HEK293T (cell line): ENCODE measurements around the gene PRIM2.
"Not testable (repeated sequence)": the region's sequence is repeated elsewhere in the genome, so short reads cannot be mapped to it uniquely, and the experiment has no call there.

Experiments
- CTCF ChIA-PET: fragments of 350-600 bp; formaldehyde crosslinking; extraction: SDS; loops from one replicate; lab custom pipeline; 2021; ENCODE audit warnings: antibody characterized with exemption, inconsistent platforms; lab: Yijun Ruan, JAX
- POLR2A ChIA-PET: fragments of 350-600 bp; formaldehyde crosslinking; extraction: SDS; loops from one replicate; lab custom pipeline; 2020; ENCODE audit warnings: antibody characterized with exemption, inconsistent platforms; lab: Yijun Ruan, JAX
- DNase-seq: peaks from one replicate; pipeline ENCODE4 v3.0.0; 2012; ENCODE audit warnings: mixed read lengths; ENCODE audit errors: extremely low spot score

PRIM2 gene

DNA sequence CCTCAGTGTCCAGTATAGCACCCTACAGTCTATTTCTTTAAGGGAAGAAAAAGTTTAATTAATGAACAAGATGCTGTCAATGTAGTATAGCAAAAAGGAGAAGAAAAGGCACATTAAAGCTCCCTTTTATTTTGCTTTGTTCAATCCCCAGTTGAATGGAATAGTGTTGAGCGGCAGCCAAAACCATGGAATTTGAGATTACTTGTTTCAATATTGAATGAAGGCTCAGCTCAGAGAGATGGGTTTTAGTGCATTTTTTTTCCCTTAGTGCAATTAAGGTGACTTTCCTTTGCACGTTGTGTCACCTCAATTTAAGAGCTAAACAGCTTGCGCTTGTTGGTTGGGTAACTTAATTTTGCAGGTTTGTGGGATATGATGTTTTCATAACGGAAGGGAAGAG is 254.7 kb downstream of the PRIM2 start:
- DNase-seq, CTCF ChIA-PET, POLR2A ChIA-PET: not testable (repeated sequence)

DNA sequence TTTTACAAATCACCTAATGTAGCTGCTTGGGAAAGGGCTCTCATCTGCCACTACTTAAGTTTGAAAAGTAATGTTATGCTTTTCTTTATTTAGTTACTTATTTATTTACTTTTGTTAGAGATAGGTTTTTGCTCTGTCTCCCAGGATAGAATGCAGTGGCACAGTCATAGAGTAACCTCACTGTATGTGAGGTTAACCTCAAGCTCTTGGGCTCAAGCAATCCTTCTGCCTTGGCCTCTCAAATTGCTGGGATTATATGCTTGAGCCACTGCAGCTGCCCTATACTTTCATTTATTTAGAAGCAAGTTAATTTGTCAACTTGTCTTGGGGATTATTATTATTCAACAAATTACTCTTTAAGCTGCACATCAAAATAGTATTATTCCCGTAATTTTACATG is 255.4 kb downstream of the PRIM2 start:
- DNase-seq, CTCF ChIA-PET: not testable (repeated sequence)

DNA sequence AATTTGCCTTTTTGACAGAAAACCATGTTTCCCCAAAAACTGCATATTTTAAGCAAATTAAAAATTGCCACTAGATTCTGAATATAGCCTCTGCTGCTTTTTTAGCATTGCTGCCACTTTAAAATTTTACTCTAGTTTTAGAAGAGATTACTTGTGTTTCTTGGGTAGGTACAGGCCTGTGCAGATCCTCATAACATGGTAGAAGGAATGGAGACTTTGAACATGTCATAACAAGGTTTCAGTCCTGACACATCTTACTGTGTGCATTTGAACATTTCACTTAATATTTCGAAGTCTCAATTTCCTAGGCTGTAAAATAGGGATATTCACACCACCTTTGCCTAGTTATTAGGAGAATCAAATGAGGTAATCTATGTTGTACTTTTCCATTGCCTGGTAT is 259.6 kb downstream of the PRIM2 start:
- CTCF ChIA-PET, DNase-seq, POLR2A ChIA-PET: not testable (repeated sequence)

More for the DNA sequence above, 255.4 kb downstream of the PRIM2 start:
- POLR2A ChIA-PET: not testable (repeated sequence)

DNA sequence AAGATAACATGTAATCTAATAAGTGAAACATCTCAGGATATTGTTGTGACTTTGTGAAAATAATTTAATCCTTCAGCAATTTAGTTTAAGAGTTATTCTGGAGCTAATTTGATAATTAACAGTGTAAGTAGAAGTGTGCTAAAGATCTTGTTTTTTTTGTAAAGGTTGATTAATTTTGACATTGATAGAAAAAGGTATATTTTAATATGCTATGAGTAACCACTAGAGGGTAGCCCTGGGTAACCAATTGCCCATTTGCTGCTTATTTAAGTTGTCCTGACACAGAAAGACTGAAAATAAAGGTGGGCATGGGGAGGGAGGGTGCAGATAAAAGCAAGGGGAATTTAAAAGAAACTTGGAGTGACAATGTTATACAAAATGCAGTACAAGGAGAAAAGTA is 262.1 kb downstream of the PRIM2 start:
- CTCF ChIA-PET, POLR2A ChIA-PET, DNase-seq: not testable (repeated sequence)

DNA sequence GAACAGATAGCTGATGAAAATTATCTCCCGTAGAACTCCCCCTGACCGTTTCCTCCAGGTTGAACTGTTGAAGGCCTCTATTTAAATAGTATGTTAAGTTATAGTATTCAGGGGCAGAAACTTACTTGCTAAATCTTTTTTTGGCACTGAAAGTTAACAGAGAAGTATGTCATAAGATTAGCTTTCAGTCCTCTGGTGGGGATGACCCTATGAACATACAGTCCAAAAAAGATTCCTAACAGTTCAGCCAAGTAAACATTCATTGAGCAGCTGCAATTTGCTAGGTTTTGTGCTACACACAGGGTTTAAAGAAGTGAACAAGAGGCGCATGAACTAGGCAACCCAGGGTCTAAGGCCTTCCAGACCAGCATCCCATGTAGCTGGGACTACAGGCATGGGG is 264.2 kb downstream of the PRIM2 start:
- DNase-seq, CTCF ChIA-PET, POLR2A ChIA-PET: not testable (repeated sequence)

DNA sequence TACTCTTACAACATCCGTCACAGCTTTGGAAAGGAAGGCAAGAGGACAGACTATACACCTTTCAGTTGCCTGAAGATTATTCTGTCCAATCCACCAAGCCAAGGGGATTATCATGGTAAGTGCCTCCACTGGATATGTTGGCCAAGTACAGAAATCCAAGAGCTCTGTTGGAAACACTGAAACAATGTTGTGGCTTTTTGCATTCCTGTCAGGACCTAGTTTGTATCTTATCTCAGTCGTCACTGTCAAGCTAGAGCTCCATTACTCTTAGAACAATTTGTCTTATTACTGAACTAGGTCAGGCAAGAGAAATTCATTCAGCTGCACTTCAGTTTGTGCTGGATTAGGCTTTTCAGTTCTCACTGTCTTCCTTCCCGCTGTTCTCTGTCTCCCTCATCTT is 283.7 kb downstream of the PRIM2 start:
- DNase-seq, CTCF ChIA-PET, POLR2A ChIA-PET: not testable (repeated sequence)

DNA sequence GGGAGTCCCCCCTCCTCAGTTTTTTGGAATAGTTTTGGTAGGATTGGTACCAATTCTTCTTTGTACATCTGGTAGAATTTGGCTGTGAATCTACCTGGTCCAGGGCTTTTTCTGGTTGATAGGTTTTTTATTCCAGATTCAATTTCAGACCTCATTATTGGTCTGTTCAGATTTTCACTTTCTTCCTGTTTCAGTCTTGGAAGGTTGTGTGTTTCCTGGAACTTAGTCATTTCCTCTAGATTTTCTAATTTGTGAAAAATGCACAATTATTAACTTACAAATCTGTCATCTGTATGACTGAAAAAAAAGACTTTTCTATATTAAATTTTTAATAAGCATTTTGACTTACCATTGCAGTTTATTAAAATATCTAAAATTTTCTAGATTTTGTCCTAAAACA is 287.9 kb downstream of the PRIM2 start:
- DNase-seq, POLR2A ChIA-PET, CTCF ChIA-PET: not testable (repeated sequence)

DNA sequence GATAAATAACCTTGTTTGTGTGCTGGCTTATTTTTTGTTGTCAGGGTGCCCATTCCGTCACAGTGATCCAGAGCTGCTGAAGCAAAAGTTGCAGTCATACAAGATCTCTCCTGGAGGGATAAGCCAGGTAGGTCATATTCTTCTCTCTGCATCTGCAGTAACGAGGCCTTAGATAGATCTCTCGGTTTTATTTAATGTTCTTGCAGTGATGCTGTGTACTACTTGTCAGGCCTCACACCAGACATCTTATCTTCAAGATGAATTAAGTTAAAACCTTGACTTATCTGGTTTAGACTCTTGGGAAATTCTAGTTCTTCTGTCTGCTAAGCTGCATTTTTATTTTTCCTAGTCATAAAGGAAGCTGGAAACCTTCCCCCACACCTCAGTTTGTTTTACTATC is 288.9 kb downstream of the PRIM2 start:
- DNase-seq, CTCF ChIA-PET, POLR2A ChIA-PET: not testable (repeated sequence)

DNA sequence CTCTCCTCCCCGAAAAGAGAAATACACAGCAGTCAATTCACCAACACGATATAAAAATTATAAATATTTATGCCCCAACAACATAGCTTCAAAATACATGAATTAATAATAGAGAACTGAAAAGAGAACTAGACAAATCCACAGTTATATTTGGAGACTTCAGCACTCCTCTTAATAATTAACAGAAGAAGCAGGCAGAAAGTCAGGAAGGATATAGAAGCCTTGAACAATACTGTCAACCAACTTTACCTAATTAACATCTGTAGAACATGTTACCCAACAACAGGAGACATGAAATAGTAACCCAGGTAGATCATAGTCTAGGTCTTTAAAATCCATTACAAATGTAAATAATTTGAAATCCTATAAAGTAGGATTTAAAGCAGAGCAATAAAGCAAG is 293.2 kb downstream of the PRIM2 start:
- POLR2A ChIA-PET, DNase-seq, CTCF ChIA-PET: not testable (repeated sequence)

DNA sequence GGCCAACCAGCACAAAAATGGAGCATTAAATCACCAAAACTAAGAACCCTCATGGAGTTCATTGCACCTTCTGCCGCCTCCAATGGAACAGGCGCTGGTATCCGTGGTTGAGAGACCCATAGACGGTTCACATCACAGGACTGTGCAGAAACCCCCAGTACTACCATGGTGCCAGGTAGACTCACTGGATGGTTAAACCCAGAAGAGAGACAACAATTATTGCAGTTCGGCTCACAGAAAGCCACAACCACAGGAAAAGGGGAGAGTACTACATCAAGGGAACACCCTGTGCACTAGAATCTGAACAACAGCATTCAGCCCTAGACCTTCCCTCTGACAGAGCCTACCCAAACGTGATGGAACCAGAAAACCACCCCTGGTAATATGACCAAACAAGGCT is 301.5 kb downstream of the PRIM2 start:
- DNase-seq, POLR2A ChIA-PET, CTCF ChIA-PET: not testable (repeated sequence)

DNA sequence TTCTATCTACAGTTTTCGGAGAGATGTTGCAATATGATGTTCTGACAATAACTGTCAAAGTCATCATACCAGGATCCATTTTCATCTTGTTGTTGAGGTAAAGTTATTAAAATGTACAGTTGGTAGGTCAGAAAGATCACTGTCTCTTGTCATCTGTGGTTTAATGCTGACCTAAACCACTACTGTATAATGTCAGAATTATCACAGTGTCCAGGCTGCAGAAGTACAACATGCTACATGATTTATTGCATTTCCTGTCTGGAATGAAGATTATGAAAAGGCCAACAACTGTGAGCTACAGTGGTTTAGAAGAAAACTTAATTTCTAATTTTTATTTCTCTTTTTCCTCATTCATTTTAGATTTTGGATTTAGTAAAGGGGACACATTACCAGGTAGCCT is 314.3 kb downstream of the PRIM2 start:
- POLR2A ChIA-PET, DNase-seq, CTCF ChIA-PET: not testable (repeated sequence)

DNA sequence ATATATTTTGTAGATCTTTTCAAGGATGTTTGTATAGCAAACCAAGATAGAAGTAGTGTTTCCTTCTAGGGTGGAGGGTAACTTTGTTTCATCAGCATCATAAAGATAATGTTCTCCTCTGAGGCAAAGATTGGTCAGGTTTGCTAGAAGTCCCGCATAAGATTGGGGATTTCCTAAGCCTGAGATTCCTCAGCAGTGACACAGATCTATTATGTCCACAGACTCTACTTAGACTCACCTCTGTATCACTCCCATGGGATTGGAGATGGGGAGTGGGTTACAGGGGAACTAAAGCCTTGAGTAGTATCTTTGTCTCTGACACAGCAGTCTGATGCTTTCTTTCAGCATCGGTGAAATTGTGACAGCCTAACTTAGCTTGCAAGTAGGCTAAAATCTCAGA is 341.1 kb downstream of the PRIM2 start:
- CTCF ChIA-PET, POLR2A ChIA-PET, DNase-seq: not testable (repeated sequence)

DNA sequence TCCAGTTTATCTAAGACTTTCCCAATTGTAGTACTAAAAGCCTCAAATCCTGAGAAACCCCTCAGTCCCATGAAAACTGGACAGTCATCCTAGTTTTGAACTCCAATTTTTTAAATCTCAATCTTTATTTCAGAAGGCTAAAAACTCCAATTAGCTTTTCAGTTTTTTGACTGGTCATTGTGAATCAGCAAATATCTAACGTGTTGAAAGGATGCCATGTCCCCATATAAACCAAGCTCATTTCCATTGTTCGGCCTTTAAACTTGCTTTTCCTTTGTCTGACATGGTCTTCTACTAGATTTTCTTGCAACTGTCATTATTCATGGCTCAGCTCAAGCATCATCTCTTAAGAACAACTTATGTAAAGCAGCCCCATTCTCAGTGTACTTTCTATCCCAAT is 342.4 kb downstream of the PRIM2 start:
- POLR2A ChIA-PET, CTCF ChIA-PET, DNase-seq: not testable (repeated sequence)

DNA sequence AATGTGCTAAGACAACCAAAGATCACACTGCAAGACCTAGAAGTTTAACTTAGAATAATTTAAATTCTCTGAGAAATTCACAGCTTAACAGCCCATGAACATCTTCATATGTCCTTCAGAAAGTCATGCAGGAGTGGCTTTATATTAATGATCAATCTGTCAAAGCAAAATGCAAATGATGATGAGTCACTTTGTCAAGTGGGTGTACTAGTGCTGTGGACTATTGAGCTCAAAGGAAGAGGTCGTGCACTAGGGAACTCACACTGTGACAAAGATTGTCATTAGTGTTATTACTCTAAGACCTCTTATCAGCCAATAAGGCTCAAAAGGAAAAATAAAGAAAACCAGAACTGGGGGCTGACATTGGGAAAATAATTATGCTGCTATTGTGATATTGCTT is 343.5 kb downstream of the PRIM2 start:
- POLR2A ChIA-PET, DNase-seq, CTCF ChIA-PET: not testable (repeated sequence)

DNA sequence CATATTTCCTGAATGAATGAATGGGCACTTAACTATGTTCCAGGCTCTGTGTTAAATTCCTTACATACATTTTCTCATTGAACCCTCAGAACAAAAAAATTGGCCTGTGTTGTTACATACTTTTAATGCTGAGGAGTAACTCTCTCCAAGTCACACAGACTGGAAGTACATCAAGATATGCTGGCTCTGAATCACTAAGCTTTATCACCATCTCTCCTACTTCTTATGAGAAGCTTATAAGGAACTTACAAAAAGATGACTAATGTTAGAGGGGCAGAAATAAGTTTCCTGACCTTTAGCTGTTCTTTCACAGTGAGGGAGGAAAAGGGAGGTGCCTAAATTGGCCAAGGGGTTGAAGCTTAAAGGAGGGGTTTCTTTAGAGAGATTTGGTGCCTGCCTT is 350.7 kb downstream of the PRIM2 start:
- DNase-seq, POLR2A ChIA-PET, CTCF ChIA-PET: not testable (repeated sequence)

DNA sequence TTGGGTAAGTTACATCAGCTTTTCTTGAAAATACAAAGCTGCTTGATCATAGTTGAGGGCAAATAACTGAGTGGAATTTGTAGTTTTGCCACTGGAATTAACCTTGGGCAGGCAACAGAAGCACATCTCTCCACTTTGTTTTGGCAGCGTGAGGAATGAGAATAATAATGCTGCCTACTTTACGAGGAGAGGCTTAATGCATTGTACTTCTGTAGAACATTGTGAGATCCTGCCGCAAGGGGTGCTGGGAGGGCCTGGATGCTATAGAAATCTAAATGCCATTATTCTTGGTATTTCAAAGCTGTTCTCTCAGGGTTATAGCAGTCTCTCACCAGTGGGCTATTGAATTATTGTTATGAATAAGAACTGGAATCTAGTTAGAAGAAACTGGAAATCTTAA is 353.8 kb downstream of the PRIM2 start:
- POLR2A ChIA-PET, DNase-seq, CTCF ChIA-PET: not testable (repeated sequence)

DNA sequence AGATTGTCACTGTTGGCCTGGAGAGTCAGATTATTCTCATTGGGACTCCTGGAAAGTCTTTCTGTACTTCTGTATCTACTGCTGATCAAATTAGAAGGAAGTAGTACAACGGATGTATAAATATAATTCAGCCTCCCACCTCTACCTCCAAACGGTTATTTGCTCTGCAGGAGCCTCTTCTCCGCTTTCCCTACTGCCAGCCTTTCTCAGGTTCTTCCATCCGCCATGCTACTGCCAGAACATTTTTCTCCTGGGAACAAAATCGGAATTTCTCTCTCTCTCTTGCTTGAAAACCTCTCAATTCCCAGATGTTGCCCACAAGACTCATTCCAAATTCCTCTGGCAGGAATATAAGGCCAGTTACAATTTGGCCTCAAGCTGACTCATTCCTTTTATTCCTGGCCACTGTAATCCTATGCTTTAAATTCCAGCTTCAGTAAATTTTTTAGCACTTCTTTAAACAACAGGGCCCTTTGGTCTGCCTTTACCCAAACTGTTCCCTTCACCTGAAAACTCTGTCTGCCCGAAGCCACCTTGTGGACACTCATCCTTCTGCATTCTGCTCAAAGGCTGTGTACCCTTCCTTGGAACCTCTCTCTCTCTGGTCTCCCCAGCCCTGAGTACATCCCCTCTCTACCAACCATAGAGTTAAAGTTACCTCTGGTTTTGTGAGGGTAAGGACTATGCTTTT is 354.7 kb downstream of the PRIM2 start:
- CTCF ChIA-PET, POLR2A ChIA-PET: not testable (repeated sequence)
- peak; percentile 6 for DNase-seq

DNA sequence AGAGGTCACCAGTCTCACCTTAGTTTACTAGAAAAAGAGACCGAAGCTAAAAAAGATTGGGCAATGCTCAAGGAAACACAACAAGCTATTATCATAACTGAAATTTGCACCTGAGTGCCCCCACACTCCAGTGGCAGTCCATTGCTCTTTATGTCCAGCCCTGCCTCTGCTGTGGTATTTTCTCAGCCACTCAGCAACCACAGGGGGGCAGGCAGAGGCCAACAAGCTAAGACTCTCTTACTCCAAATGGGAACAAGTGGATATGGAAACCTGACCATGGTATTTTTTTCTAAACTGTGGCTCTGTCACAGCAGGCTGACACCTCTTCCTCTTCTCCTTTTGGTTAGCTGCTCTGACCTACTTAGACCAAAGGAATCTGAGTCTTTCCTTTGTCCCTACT is 355.9 kb downstream of the PRIM2 start:
- CTCF ChIA-PET, POLR2A ChIA-PET: not testable (repeated sequence)
- peak; percentile 2 for DNase-seq

DNA sequence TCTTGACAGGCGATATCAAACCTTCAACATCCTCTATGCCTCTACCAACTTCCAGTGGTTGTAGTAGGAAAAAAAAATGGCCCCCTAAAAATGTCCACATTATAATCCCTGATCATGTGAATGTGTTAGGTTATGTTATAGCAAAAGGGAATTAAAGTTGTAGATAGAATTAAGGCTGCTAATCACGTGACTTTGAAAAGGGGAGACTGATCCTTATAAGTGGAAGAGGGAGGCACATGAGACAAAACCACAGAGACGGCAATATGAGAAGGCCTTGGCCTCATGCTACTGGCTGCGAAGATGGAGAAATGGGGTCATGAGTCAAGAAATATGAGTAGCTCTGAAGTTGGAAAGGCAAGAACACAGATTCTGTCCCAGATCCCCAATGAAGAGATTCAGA is 358.0 kb downstream of the PRIM2 start:
- CTCF ChIA-PET: not testable (repeated sequence)

DNA sequence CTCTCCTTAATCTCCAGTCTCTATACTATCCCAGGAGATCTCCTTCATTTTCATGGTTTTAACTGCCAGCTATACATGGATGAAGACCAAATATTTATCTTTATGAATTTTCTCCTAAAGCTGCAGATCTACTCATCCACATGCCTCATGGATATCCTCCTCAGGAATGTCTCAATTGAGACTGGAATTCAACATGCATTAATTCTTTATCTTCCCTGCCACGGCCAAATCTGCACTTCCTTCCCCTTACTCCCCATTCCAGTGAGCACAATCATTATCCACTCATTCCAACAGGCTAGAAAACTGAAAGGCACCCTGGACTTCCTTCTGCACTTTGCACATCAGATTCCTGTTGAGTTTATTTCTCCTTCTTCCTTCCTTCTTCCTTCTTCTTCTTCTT is 379.0 kb downstream of the PRIM2 start:
- DNase-seq, CTCF ChIA-PET, POLR2A ChIA-PET: not testable (repeated sequence)

More for the DNA sequence above, 358.0 kb downstream of the PRIM2 start:
- POLR2A ChIA-PET, DNase-seq: not testable (repeated sequence)
